HepG2 (cell line): ENCODE results near the gene ARHGAP15. TPM values are rescaled to one million over a fixed set of nuclear protein-coding genes. Genes with fewer than 3 reads are reported as not detected.

Experiments
- ATAC-seq: fragments of 200-7000 bp; cut with Tn5 transposase; 3 replicates; pipeline ENCODE4 v1.9.1; 2020; ENCODE audit warnings: mild to moderate bottlenecking, moderate library complexity
- BruUV-seq: library from RNA; stranded (reverse); fragments of 400-500 nt; replicated peaks from 2 replicates; lab custom pipeline; 2021; lab: Mats Ljungman, UMichigan
- CTCF ChIA-PET: fragments of 300-600 bp; formaldehyde crosslinking; extraction: SDS; loops from one replicate; lab custom pipeline; 2021; ENCODE audit warnings: low total read pairs, inconsistent platforms, low intra/inter-chr PET ratio; lab: Yijun Ruan, JAX
- POLR2A ChIA-PET: fragments of 350-600 bp; sonication (Branson Sonifier 250); formaldehyde crosslinking; loops from one replicate; lab custom pipeline; 2020; ENCODE audit warnings: antibody characterized with exemption, inconsistent platforms; lab: Yijun Ruan, JAX
- DNase-seq: peaks from one replicate; pipeline ENCODE4 v3.0.0-alpha.2; 2015; ENCODE audit warnings: low spot score
- FAIRE-seq: peaks from 3 replicates; lab custom pipeline; 2011; peaks lifted over from hg19 to GRCh38; lab: Jason Lieb, UNC
- H2AFZ ChIP-seq: one replicate; pipeline ENCODE4 v1.6.1; 2011; ENCODE audit warnings: low read length, inconsistent platforms
- H3K27ac ChIP-seq: fragments of 300-600 bp; 3 replicates; pipeline ENCODE4 v1.8.0; 2011; ENCODE audit warnings: mixed run types, mild to moderate bottlenecking, mixed read lengths, low read length, inconsistent platforms; ENCODE audit not compliant: insufficient read depth; ENCODE audit errors: extremely low read length
- H3K27me3 ChIP-seq, 2 experiments: fragments of 200-600 bp in 1 of 2; 2 replicates in 1 of 2; 3 replicates in 1 of 2; pipeline versions ENCODE4 v1.6.0 to v1.8.0; 2011; ENCODE audit warnings: low read length in 2 of 2, mild to moderate bottlenecking in 2 of 2, moderate library complexity in 2 of 2, inconsistent platforms in 1 of 2; ENCODE audit not compliant: insufficient read depth in 2 of 2, control insufficient read depth in 1 of 2
- H3K36me3 ChIP-seq, 2 experiments: fragments of 200-600 bp in 1 of 2; replicated peaks in 1 of 2; 2 replicates in 1 of 2; 3 replicates in 1 of 2; pipeline versions ENCODE4 v1.5.1 to v1.8.0; 2011; ENCODE audit warnings: low read length in 2 of 2, inconsistent platforms in 1 of 2; ENCODE audit not compliant: insufficient read depth in 2 of 2, control insufficient read depth in 1 of 2
- H3K4me1 ChIP-seq: 2 replicates; pipeline ENCODE4 v1.5.1; 2012; ENCODE audit warnings: low read length, inconsistent platforms; ENCODE audit not compliant: insufficient read depth
- H3K4me2 ChIP-seq: 2 replicates; pipeline ENCODE4 v1.6.0; 2011; ENCODE audit warnings: low read depth, low read length, inconsistent platforms
- H3K4me3 ChIP-seq, 3 experiments: fragments of 200-600 bp in 1 of 3; sonication (generic), shearing (Covaris generic) in 1 of 3; replicated peaks in 1 of 3; 2 replicates each; pipeline ENCODE4 v1.5.1; 2011 to 2016; ENCODE audit warnings: low read length in 3 of 3, inconsistent platforms in 2 of 3, low read depth in 2 of 3, mild to moderate bottlenecking in 2 of 3, control low read depth in 1 of 3, mixed read lengths in 1 of 3; ENCODE audit not compliant: insufficient read depth in 1 of 3
- H3K79me2 ChIP-seq: one replicate; pipeline ENCODE4 v1.6.1; 2011; ENCODE audit warnings: low read length, inconsistent platforms; ENCODE audit not compliant: insufficient read depth
- H3K9ac ChIP-seq: 2 replicates; pipeline ENCODE4 v1.6.0; 2011; ENCODE audit warnings: mild to moderate bottlenecking, low read depth, low read length, inconsistent platforms; ENCODE audit not compliant: insufficient read depth
- H3K9me3 ChIP-seq: 2 replicates; pipeline ENCODE4 v1.5.1; 2012; ENCODE audit warnings: mild to moderate bottlenecking, low read length
- H4K20me1 ChIP-seq: 2 replicates; pipeline ENCODE4 v1.6.0; 2011; ENCODE audit warnings: inconsistent platforms, mild to moderate bottlenecking, low read length, moderate library complexity; ENCODE audit not compliant: insufficient read depth
- ATF3 ChIP-seq: sonication (generic); formaldehyde crosslinking; IDR thresholded peaks from 2 replicates; pipeline ENCODE4 v1.4.0; 2020; ENCODE audit warnings: missing genetic modification reagents
- ISL2 ChIP-seq: sonication (generic); formaldehyde crosslinking; IDR thresholded peaks from 2 replicates; pipeline ENCODE4 v1.5.0; 2020; ENCODE audit warnings: missing genetic modification reagents
- SP1 ChIP-seq, 2 experiments: fragments of 450-650 bp in 1 of 2; sonication (generic) in 1 of 2; formaldehyde crosslinking in 1 of 2; IDR thresholded peaks; 2 replicates each; pipeline versions ENCODE4 v1.4.0 to v1.6.1; 2016 to 2020; ENCODE audit warnings: missing genetic modification reagents in 1 of 2
- TOPORS ChIP-seq: sonication (generic); formaldehyde crosslinking; IDR thresholded peaks from 2 replicates; pipeline ENCODE4 v1.8.0; 2023; ENCODE audit warnings: mild to moderate bottlenecking, missing genetic modification reagents
- TRAFD1 ChIP-seq: sonication (generic); formaldehyde crosslinking; IDR thresholded peaks from 2 replicates; pipeline ENCODE4 v1.5.1; 2020; ENCODE audit warnings: missing genetic modification reagents, mild to moderate bottlenecking, borderline replicate concordance
- ZNF543 ChIP-seq: sonication (generic); formaldehyde crosslinking; IDR thresholded peaks from 2 replicates; pipeline ENCODE4 v1.4.0; 2020; ENCODE audit warnings: mild to moderate bottlenecking, missing genetic modification reagents
- ZNF614 ChIP-seq: IDR thresholded peaks from 2 replicates; pipeline ENCODE4 v1.6.1; 2018; ENCODE audit warnings: missing biosample characterization, missing genetic modification reagents, inconsistent platforms, borderline replicate concordance
- WGBS: methylation state at CpG from one replicate; pipeline ENCODE4 v1.1.6; 2017; ENCODE audit warnings: low lambda C conversion rate; 5-methylcytosine and 5-hydroxymethylcytosine counted together
- in situ Hi-C: cut with HindIII; loops from 2 replicates; pipeline ENCODE4 v1.10.0; 2017; ENCODE audit warnings: low pct_unique_long_range_greater_than_20kb; ENCODE audit not compliant: extremely low pct_ligation_motif_present
- intact Hi-C: fragments of 100-400 bp; cut with micrococcal nuclease; formaldehyde crosslinking; loops from one replicate; pipeline ENCODE4 v1.10.0; 2022; ENCODE audit not compliant: unreplicated experiment
- polyA plus RNA-seq, 8 experiments: library from polyadenylated mRNA; depleted of rRNA in 3 of 8; stranded (reverse) in 7 of 8; unstranded in 1 of 8; fragments of >200 nt; fragmentation: Illumina TruSeq in 4 of 8; extraction: Trizol in 4 of 8; gene quantifications; 2 replicates each; pipeline versions ENCODE4 v1.2.1 to v1.2.3, GENCODE V29; 2011 to 2016; ENCODE audit warnings: low read depth in 4 of 8, missing spikeins in 1 of 8, mixed read lengths in 1 of 8; ENCODE audit not compliant: insufficient read depth in 1 of 8
- total RNA-seq, 5 experiments: library from RNA; depleted of rRNA; stranded (reverse); fragments of >200 nt; fragmentation: Illumina TruSeq; extraction: Trizol; gene quantifications; 2 replicates each; pipeline ENCODE4 v1.2.3, GENCODE V29; 2016; ENCODE audit warnings: low read depth in 1 of 5
- TF ChIP-seq, protein P1 (sequence below): sonication (generic); formaldehyde crosslinking; IDR thresholded peaks from 2 replicates; pipeline ENCODE4 v1.4.0; 2020; ENCODE audit warnings: low read depth, missing genetic modification reagents
- TF ChIP-seq, protein P2 (sequence below): sonication (generic); formaldehyde crosslinking; IDR thresholded peaks from 2 replicates; pipeline ENCODE4 v1.5.1; 2020; ENCODE audit warnings: missing genetic modification reagents, mild to moderate bottlenecking, borderline replicate concordance
- TF ChIP-seq, protein P3 (sequence below): IDR thresholded peaks from 2 replicates; pipeline ENCODE4 v1.6.1; 2012; ENCODE audit warnings: low read length, improper control_type of control experiment

ARHGAP15 gene
- total and polyA plus RNA-seq, 2 of the 13 experiments (the other 11 are each of a cell fraction or from before 2014, with no cell fraction given) = 0.04 TPM; not detected in 1

GRCh38 chr2:143229952-143230351, 100.7 kb downstream of the ARHGAP15 start:
- Histone ChIP-seq H2AFZ (no peak overlapping the region), H3K4me2 (no peak overlapping the region), H3K4me1 (no peaks in the 10 kb centered on the region), H3K79me2 (no peaks in the 10 kb centered on the region), H4K20me1 (no peaks in the 10 kb centered on the region), H3K4me3 (no peak overlapping the region), H3K36me3 (no peaks in the 10 kb centered on the region), H3K9ac (no peak overlapping the region), H3K27me3 (no peaks in the 10 kb centered on the region; a peak in 1 of 5 replicates), H3K27ac (no peak overlapping the region), H3K9me3 (no peaks in the 10 kb centered on the region)
- WGBS = 3% methylated on average over 2 of the region's 2 CpGs
- FAIRE-seq (no peak), DNase-seq (no peak), ATAC-seq (no peak)
- BruUV-seq = no TSS peak
- intact Hi-C loops (no loop called here), in situ Hi-C loops (no loop called here)
- CTCF ChIA-PET = no interaction called here
- POLR2A ChIA-PET = no interaction called here
- TF ChIP-seq ZNF614 (CRISPR knock-in tag) = no peak
- TF ChIP-seq, protein P1, sequence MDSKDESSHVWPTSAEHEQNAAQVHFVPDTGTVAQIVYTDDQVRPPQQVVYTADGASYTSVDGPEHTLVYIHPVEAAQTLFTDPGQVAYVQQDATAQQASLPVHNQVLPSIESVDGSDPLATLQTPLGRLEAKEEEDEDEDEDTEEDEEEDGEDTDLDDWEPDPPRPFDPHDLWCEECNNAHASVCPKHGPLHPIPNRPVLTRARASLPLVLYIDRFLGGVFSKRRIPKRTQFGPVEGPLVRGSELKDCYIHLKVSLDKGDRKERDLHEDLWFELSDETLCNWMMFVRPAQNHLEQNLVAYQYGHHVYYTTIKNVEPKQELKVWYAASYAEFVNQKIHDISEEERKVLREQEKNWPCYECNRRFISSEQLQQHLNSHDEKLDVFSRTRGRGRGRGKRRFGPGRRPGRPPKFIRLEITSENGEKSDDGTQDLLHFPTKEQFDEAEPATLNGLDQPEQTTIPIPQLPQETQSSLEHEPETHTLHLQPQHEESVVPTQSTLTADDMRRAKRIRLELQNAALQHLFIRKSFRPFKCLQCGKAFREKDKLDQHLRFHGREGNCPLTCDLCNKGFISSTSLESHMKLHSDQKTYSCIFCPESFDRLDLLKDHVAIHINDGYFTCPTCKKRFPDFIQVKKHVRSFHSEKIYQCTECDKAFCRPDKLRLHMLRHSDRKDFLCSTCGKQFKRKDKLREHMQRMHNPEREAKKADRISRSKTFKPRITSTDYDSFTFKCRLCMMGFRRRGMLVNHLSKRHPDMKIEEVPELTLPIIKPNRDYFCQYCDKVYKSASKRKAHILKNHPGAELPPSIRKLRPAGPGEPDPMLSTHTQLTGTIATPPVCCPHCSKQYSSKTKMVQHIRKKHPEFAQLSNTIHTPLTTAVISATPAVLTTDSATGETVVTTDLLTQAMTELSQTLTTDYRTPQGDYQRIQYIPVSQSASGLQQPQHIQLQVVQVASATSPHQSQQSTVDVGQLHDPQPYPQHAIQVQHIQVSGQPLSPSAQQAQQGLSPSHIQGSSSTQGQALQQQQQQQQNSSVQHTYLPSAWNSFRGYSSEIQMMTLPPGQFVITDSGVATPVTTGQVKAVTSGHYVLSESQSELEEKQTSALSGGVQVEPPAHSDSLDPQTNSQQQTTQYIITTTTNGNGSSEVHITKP = no peak
- TF ChIP-seq TRAFD1 = no peak
- TF ChIP-seq, protein P2, sequence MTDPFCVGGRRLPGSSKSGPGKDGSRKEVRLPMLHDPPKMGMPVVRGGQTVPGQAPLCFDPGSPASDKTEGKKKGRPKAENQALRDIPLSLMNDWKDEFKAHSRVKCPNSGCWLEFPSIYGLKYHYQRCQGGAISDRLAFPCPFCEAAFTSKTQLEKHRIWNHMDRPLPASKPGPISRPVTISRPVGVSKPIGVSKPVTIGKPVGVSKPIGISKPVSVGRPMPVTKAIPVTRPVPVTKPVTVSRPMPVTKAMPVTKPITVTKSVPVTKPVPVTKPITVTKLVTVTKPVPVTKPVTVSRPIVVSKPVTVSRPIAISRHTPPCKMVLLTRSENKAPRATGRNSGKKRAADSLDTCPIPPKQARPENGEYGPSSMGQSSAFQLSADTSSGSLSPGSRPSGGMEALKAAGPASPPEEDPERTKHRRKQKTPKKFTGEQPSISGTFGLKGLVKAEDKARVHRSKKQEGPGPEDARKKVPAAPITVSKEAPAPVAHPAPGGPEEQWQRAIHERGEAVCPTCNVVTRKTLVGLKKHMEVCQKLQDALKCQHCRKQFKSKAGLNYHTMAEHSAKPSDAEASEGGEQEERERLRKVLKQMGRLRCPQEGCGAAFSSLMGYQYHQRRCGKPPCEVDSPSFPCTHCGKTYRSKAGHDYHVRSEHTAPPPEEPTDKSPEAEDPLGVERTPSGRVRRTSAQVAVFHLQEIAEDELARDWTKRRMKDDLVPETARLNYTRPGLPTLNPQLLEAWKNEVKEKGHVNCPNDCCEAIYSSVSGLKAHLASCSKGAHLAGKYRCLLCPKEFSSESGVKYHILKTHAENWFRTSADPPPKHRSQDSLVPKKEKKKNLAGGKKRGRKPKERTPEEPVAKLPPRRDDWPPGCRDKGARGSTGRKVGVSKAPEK (CRISPR knock-in tag) = no peak
- no peak for TF ChIP-seq TOPORS (CRISPR knock-in tag)
- TF ChIP-seq ZNF543 = no peak
- no peak for TF ChIP-seq ISL2 (CRISPR knock-in tag)
- no peak for TF ChIP-seq SP1 (IDR thresholded peaks at IDR 0.05)
- TF ChIP-seq SP1 (CRISPR knock-in tag; IDR thresholded peaks at IDR 0.05) = no peak
- no peak for TF ChIP-seq ATF3 (CRISPR knock-in tag)
- TF ChIP-seq, protein P3, sequence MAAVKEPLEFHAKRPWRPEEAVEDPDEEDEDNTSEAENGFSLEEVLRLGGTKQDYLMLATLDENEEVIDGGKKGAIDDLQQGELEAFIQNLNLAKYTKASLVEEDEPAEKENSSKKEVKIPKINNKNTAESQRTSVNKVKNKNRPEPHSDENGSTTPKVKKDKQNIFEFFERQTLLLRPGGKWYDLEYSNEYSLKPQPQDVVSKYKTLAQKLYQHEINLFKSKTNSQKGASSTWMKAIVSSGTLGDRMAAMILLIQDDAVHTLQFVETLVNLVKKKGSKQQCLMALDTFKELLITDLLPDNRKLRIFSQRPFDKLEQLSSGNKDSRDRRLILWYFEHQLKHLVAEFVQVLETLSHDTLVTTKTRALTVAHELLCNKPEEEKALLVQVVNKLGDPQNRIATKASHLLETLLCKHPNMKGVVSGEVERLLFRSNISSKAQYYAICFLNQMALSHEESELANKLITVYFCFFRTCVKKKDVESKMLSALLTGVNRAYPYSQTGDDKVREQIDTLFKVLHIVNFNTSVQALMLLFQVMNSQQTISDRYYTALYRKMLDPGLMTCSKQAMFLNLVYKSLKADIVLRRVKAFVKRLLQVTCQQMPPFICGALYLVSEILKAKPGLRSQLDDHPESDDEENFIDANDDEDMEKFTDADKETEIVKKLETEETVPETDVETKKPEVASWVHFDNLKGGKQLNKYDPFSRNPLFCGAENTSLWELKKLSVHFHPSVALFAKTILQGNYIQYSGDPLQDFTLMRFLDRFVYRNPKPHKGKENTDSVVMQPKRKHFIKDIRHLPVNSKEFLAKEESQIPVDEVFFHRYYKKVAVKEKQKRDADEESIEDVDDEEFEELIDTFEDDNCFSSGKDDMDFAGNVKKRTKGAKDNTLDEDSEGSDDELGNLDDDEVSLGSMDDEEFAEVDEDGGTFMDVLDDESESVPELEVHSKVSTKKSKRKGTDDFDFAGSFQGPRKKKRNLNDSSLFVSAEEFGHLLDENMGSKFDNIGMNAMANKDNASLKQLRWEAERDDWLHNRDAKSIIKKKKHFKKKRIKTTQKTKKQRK = no peak
